GM18870 (cell line): Measurements from ENCODE around the gene CFAP161.

Source experiments
- ATAC-seq: cut with Tn5 transposase; IDR thresholded peaks from one replicate; pipeline ENCODE4 v1.9.1; 2021; ENCODE audit warnings: moderate library complexity; ENCODE audit not compliant: unreplicated experiment

Gene CFAP161, protein sequence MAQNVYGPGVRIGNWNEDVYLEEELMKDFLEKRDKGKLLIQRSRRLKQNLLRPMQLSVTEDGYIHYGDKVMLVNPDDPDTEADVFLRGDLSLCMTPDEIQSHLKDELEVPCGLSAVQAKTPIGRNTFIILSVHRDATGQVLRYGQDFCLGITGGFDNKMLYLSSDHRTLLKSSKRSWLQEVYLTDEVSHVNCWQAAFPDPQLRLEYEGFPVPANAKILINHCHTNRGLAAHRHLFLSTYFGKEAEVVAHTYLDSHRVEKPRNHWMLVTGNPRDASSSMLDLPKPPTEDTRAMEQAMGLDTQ

DNA sequence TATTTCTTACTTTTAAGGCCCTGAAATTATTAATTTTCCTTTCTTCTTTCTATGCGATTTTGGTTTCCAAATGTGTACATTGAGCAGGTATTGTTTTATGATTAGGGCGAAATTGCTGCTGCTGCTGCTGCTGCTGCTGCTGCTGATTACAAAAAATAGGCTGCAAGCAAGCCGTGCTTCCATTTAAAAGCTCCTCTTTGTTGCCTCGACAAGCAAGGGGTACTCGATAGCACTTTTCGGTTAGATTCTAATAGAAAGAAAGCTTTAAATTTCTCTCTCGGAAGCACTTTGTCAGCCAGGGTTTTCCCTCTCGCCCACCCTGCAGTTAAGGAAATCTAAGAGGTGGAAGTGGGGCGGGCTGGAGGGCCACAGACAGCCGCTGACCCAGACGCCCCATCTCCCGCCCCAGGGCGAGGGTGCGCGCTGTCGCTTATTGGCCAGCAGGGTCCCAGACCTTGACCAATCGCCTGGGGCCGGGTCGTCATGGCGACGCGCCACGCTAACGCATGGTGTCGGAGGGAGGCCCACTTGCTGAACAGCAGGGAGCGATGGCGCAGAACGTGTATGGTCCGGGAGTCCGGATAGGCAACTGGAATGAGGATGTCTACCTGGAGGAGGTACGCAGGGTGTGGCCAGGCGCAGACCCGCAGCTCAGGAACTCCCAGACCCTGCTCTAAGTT, at the start of gene CFAP161:
Gene CFAP161 (plus strand): TSS at position 489 of the 680 bp plus-strand sequence. CDS start 60 bp downstream, at position 549.
- ATAC-seq: no peak

- ATAC-seq: no peak
Observed at GRCh38 chr15:81084716-81085115, 49.4 kb upstream of the CFAP161 start.

DNA sequence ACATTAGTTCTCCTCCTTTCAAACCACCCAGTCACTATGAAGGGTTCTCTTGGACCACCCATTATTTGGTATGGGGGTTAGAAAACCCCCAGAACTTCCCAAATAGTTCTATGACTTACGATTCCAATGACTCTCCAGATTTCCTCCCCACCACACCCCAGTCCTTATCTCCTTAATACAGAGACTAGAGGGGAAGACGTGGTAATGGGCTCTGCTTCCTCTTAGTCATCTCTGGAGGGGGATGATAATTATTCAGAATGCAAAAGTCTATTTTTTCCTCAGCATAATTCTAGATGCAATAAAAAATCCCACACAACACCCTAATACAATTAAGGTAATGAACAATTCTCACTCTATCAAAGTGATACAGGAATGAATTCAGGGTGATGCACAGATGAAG, 48.9 kb upstream of the CFAP161 start:
- ATAC-seq: no peak

DNA sequence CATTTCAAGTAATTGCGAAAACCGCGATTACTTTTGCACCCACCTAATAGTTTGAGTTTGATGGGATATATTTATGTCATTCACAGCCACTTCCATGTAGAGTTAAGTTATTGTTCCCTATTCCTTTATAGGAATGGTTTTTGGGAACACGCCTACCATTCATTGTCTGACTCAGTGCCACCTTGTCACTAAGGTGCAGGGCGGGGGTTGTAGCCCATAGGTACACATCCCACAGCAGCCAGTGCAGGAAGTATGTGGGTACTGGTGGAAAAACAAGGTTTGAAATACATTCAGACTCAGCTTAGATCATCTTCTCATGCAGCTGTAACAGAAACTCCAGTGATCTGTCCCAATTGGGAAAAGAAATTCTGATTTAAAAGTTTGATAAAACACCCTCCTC, 48.2 kb upstream of the CFAP161 start:
- ATAC-seq: no peak

DNA sequence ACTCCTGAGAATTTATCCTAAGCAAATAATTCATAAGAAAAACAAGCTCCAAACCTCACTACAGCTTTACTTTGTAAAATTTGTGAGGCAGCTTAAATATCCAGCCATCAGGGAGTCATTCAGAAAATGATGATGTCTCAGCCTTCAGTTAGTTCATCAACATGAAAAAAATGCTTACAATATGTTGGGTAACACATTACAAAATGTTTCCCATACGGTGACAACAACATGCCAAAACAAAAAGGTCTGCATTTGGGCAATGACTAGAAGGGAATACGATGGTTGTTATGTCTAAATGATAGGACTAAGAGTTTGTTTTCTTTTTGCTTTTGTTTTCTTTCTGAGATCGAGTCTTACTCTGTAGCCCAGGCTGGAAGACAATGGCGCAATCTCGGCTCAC, 47.0 kb upstream of the CFAP161 start:
- ATAC-seq: no peak

- no peak for ATAC-seq
Observed at GRCh38 chr15:81087694-81088093, 46.4 kb upstream of the CFAP161 start.

DNA sequence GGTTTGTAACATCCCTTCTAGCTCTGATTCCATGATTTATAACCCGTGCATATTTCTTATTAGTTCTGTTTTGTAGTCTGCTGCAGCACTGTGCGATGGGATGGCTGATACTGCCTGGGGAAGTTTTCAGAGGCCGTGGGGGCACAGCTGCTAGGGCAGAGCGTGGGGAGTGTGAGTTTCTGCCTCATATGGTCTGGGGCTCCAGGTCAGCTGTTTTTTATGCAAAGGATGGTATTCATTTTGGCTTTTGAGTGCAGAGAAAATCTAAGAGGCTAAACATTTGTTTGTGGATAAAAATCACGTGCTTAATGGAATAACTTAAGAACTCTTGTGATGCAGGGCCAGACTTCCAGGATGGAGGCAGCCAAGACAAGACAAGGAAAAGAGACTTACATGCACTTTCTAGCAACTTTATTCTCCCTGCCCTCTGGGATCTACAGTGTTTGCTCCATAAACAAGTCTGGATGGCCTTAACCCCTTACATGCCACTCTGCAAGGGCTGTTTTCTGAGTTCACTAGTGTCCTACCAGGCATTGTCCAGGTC, 45.5 kb upstream of the CFAP161 start:
- no peak for ATAC-seq

- no peak for ATAC-seq
Observed at GRCh38 chr15:81091889-81092558, 42.0 kb upstream of the CFAP161 start.

DNA sequence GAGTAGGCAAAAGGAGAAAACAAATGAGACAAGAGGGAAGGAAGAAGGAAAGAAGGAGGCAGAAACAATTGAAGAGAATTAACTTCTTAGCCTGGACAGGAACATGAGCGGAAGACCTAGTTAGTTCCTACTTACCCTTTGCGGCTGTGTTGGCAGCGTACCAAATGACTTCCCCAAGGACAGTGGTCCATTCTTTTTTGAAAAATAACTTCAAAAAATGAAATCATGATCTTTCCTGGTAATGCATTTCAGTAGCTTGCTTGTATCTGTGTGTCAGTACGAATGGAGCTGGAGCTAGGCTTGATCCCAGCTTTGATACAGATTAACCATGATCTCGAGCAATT, 41.5 kb upstream of the CFAP161 start:
- ATAC-seq: no peak

DNA sequence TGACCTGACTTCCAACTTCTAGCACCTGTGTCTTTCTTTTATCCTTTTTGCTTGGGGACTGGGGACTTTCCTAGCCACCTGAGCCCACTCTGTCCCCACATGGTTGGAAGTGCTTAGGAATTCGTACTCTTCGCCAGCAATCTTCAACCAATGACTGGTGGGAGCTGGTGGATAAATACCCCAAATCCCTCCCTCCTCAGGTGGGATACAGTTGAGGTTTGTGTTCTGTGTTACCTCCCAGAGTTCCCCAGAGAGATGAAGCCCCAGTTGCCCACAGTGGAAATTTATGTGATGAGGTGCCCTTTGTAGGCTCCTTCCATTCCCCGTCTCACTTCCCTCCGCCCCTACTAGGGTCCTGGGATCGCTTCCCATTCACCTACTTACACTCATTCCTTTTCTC, 40.1 kb upstream of the CFAP161 start:
- no peak for ATAC-seq

- no peak for ATAC-seq
Observed at GRCh38 chr15:81095690-81096365, 38.2 kb upstream of the CFAP161 start.

DNA sequence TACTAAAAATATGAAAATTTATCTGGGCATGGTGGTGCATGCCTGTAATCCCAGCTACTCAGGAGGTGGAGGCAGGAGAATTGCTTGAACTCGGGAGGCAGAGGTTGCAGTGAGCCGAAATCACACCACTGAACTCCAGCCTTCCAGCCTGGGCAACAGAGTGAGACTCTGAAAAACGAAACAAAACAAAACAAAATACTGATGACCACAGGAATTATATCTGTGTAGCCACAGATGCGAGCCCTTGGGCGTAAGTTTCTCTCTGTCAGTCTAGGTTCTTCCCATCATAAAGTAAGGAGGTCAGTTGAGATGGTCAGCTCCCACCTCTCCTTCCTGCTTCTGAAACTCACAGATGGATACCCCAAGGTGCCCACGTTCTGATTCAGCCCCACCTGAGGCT, 37.7 kb upstream of the CFAP161 start:
- no peak for ATAC-seq

DNA sequence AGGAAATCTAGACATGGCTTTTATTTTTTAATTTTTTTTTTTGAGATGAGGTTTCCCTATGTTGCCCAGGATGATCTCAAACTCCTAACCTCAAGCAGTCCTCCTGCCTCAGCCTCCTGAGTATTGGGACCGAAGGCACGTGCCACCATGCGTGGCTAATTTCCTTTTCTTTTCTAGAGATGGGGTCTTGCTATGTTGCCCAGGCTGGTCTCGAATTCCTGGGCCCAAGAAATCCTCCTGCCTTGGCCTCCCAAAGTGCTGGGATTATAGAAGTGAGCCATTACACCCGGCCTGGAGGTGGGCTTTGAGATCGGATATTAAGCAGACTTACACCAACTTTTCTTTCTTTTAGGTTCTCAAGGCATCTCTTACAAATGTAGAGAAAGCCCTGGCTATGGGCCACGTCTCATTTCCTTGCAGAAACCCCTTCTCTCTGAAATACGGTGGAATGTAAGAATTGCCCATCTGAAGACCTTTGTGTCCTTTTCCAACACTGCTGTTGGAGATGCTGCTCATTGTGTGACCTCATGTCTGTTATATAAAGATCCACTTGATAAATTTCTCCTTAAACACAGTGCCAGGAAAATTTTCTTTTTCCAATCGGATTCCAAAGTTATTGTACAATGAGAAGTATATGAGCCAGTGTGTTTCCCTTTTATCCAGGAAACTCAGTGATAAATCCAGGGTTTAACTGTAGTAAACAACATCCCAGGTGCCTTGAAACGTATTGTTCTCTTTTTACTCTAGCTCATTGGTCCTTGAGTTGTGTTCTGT, 36.8 kb upstream of the CFAP161 start:
- ATAC-seq: no peak

- no peak for ATAC-seq
Observed at GRCh38 chr15:81097890-81098280, 36.2 kb upstream of the CFAP161 start.

- ATAC-seq: no peak
Observed at GRCh38 chr15:81098349-81098748, 35.7 kb upstream of the CFAP161 start.

DNA sequence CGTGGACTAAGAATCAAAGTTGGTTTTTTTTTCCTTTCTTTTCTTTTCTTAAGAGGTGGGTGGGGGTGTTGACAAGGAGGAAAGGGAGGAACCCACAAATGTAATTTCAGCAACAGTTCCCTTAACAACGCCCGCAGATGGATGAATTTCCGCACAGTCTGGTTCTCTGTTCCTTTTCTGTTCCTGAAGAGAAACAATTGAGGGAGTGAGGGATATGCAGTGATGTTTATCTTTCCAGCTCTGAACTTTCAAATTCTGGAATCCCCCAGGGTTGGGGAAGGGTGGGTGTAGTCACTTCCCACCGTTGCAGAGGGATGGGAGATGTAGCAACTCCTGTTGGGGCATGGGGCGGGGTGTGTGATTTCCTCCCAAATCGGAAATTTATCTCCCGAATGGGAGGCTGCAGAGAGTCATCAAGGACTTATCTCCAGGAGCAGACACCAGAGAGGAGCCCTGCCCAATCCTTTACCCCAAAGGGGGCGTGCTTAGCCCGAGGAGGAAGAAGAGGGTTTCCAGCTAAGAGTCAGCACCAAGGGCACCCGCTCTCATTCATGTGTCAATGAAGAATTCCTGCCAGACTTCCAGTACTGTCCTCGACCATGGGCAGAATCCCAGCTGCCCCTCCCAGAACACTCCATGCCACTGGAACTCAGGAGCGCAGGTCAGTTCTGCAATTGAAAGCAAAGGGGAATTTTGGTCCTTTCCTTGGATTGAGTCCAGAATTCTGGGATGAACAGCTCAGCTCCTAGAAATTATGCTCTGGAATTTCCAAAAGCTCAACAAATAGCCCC, 35.0 kb upstream of the CFAP161 start:
- no peak for ATAC-seq

- ATAC-seq: no peak
Observed at GRCh38 chr15:81101894-81102815, 31.9 kb upstream of the CFAP161 start.

GRCh38 chr15:81103857-81104256, 30.2 kb upstream of the CFAP161 start:
- no peak for ATAC-seq

DNA sequence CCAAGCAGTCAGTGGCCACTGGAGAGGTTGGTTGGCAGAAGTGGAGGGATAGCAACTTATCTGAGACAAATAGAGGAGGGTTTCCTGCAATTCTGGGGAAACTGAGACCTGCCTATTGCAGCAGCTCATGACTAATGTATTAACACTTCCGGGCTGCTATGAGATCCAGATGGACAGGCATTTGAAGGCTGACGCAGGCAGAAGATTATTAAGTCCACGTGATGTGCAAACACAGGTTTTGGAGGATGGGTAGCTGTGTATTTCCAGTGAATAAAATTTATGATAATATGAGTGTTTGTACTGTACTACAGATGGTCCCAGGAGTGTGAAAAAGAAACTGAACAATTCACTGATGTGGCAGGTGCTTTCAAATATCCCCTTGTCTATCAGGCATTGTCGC, 28.5 kb upstream of the CFAP161 start:
- ATAC-seq: no peak
